ENCODE results near the gene RHBDL1.

- peak; percentile 76 for TF ChIP-seq CTCF (conservative IDR thresholded peaks at IDR 0.05; ENCODE audit: low read depth, low read length)
- no peak for TF ChIP-seq EZH2 (IDR thresholded peaks at IDR 0.05; ENCODE audit: borderline replicate concordance, low read depth, low read length, poor library complexity, severe bottlenecking)
Measured at GRCh38 chr16:667780-668518, 7.5 kb upstream of the RHBDL1 start, which contains the start of gene RHOT2.
